HG03460 (cell line): ENCODE measurements around the gene AGPAT1.

Source experiments
- ATAC-seq: cut with Tn5 transposase; IDR thresholded peaks from one replicate; pipeline ENCODE4 v1.9.1; 2021; ENCODE audit not compliant: unreplicated experiment

AGPAT1 gene

GRCh38 chr6:32127409-32127716 lies 48.5 kb downstream of the AGPAT1 start:
- no peak for ATAC-seq

DNA sequence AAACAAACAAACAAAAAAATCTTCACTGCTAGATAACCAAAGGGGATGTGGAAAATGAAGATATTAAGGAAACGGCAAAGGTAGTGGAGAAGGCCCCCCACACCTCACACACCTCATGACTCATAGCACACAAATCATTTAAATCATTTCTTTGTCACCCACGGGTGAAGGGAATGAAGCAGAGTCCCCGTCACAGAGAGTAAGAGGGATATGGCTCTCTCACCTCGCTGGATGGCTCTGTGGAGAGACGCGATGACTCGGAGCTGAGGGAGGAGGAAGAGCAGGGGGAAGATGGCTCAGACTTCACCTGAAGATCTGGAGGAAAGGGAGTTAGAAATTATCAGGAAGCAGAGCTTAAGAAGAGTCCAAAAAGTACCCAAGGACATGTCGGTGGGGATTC lies 49.0 kb downstream of the AGPAT1 start:
- ATAC-seq: no peak

DNA sequence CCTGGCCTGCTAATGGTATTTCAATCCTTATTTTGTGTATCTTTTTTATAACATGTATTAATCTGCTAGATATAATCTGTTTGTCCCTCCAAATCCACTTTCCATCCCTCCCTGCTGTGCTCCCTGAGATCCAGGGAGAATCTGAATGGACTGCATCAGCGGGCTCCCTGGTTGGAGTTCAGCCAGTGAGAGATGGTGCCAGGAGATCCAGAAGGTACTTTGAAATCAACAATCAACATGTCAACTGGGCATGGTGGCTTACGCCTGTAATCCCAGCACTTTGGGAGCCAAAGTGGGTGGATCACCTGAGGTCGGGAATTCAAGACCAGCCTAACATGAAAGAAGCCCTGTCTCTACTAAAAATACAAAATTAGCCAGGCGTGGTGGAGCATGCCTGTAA lies 52.2 kb downstream of the AGPAT1 start:
- ATAC-seq: no peak

GRCh38 chr6:32120573-32121059 lies 55.3 kb downstream of the AGPAT1 start:
- no peak for ATAC-seq

- ATAC-seq: no peak
Measured at GRCh38 chr6:32118782-32119628, 56.9 kb downstream of the AGPAT1 start.
